Endothelial cell of umbilical vein (primary cell): ENCODE data around the gene PRKCD. TPM values are rescaled to one million over a fixed set of nuclear protein-coding genes. Genes with fewer than 3 reads are reported as not detected.

Experiments used
- BruUV-seq: library from RNA; stranded (reverse); fragments of 400-500 nt; replicated peaks from 2 replicates; lab custom pipeline; 2021; lab: Mats Ljungman, UMichigan
- CTCF ChIA-PET: fragments of 300-600, 350-600 bp; sonication (Branson Sonifier 250); formaldehyde crosslinking; loops from one replicate; lab custom pipeline; 2021; ENCODE audit warnings: antibody characterized with exemption, inconsistent platforms; lab: Charles Lee
- POLR2A ChIA-PET: fragments of 300-600, 350-600 bp; sonication (Branson Sonifier 250); formaldehyde crosslinking; loops from one replicate; lab custom pipeline; 2021; ENCODE audit warnings: antibody characterized with exemption, inconsistent platforms; lab: Charles Lee
- DNase-seq: peaks from one replicate; pipeline ENCODE4 v3.0.0-alpha.2; 2011; ENCODE audit warnings: low read depth, low spot score
- FAIRE-seq: peaks from 2 replicates; lab custom pipeline; 2011; peaks lifted over from hg19 to GRCh38; lab: Jason Lieb, UNC
- H2AFZ ChIP-seq: 2 replicates; pipeline ENCODE4 v1.6.0; 2012; ENCODE audit warnings: low read depth, low read length, control low read depth, inconsistent platforms
- H3K27ac ChIP-seq: 2 replicates; pipeline ENCODE4 v1.5.1; 2011; ENCODE audit warnings: low read depth, mild to moderate bottlenecking, control low read depth, low read length, moderate library complexity; ENCODE audit not compliant: insufficient read depth
- H3K27me3 ChIP-seq, 2 experiments: 2 replicates each; pipeline versions ENCODE4 v1.6.0 to v1.6.1; 2011; ENCODE audit warnings: low read length in 2 of 2, mixed read lengths in 1 of 2; ENCODE audit not compliant: control insufficient read depth in 2 of 2, insufficient read depth in 2 of 2
- H3K36me3 ChIP-seq, 2 experiments: 2 replicates in 1 of 2; 3 replicates in 1 of 2; pipeline ENCODE4 v1.5.1; 2011; ENCODE audit warnings: low read length in 2 of 2, mild to moderate bottlenecking in 1 of 2, moderate library complexity in 1 of 2; ENCODE audit not compliant: control insufficient read depth in 2 of 2, insufficient read depth in 2 of 2; ENCODE audit errors: extremely low read depth in 1 of 2
- H3K4me1 ChIP-seq: 3 replicates; pipeline ENCODE4 v1.5.1; 2011; ENCODE audit warnings: mild to moderate bottlenecking, low read length; ENCODE audit not compliant: control insufficient read depth, insufficient read depth; ENCODE audit errors: extremely low read depth
- H3K4me2 ChIP-seq: 2 replicates; pipeline ENCODE4 v1.6.1; 2011; ENCODE audit warnings: low read length, control low read depth, mixed read lengths; ENCODE audit not compliant: insufficient read depth
- H3K4me3 ChIP-seq, 3 experiments: fragments of 200-600 bp in 1 of 3; sonication (generic), shearing (Covaris generic) in 1 of 3; replicated peaks in 1 of 3; 2 replicates each; pipeline ENCODE4 v1.5.1; 2011 to 2016; ENCODE audit warnings: control low read depth in 3 of 3, low read length in 3 of 3, mild to moderate bottlenecking in 2 of 3, inconsistent platforms in 1 of 3, low read depth in 1 of 3, moderate library complexity in 1 of 3; ENCODE audit not compliant: insufficient read depth in 1 of 3
- H3K79me2 ChIP-seq: 2 replicates; pipeline ENCODE4 v1.6.0; 2012; ENCODE audit warnings: low read length, inconsistent platforms; ENCODE audit not compliant: control insufficient read depth, insufficient read depth
- H3K9ac ChIP-seq: replicated peaks from 2 replicates; pipeline ENCODE3; 2011; ENCODE audit warnings: low read length, control low read depth; ENCODE audit not compliant: insufficient read depth; ENCODE audit errors: extremely low read depth
- H3K9me1 ChIP-seq: replicated peaks from 3 replicates; pipeline ENCODE4 v1.6.0; 2011; ENCODE audit warnings: mild to moderate bottlenecking, low read length; ENCODE audit not compliant: control insufficient read depth, insufficient read depth; ENCODE audit errors: extremely low read depth
- H3K9me3 ChIP-seq: replicated peaks from 2 replicates; pipeline ENCODE4 v1.5.1; 2012; ENCODE audit warnings: low read length, inconsistent platforms; ENCODE audit not compliant: control insufficient read depth, insufficient read depth
- H4K20me1 ChIP-seq: replicated peaks from 2 replicates; pipeline ENCODE3; 2011; ENCODE audit warnings: mild to moderate bottlenecking, low read length; ENCODE audit not compliant: control insufficient read depth, insufficient read depth; ENCODE audit errors: extremely low read depth
- EZH2 ChIP-seq: IDR thresholded peaks from 2 replicates; pipeline ENCODE4 v1.6.1; 2012; ENCODE audit warnings: borderline replicate concordance, low read depth, mild to moderate bottlenecking, moderate library complexity, low read length, inconsistent platforms; ENCODE audit not compliant: severe bottlenecking
- FOS ChIP-seq: IDR thresholded peaks from 2 replicates; pipeline ENCODE4 v1.6.1; 2011; ENCODE audit warnings: mild to moderate bottlenecking, low read length, moderate library complexity, borderline replicate concordance; ENCODE audit not compliant: insufficient read depth
- GATA2 ChIP-seq: IDR thresholded peaks from 2 replicates; pipeline ENCODE4 v1.7.0; 2011; ENCODE audit warnings: low read depth, mild to moderate bottlenecking, moderate library complexity, mixed read lengths, low read length; ENCODE audit not compliant: insufficient read length, insufficient read depth
- JUN ChIP-seq: IDR thresholded peaks from 2 replicates; pipeline ENCODE4 v1.6.1; 2011; ENCODE audit warnings: borderline replicate concordance, low read depth; ENCODE audit not compliant: insufficient read length, insufficient read depth
- MYC ChIP-seq: IDR thresholded peaks from one replicate; pipeline ENCODE4 v1.6.1; 2011; ENCODE audit warnings: mild to moderate bottlenecking, low read depth, low read length
- POLR2A ChIP-seq: IDR thresholded peaks from 2 replicates; pipeline ENCODE4 v1.6.1; 2012; ENCODE audit warnings: low read depth, mild to moderate bottlenecking, control low read depth, low read length
- POLR2AphosphoS5 ChIP-seq: IDR thresholded peaks from 2 replicates; pipeline ENCODE4 v1.6.1; 2012; ENCODE audit warnings: low read depth, mild to moderate bottlenecking, control low read depth, low read length, moderate library complexity; ENCODE audit not compliant: insufficient read depth
- dilution Hi-C: fragments of 300-500 bp; cut with MboI; formaldehyde crosslinking; loops from one replicate; pipeline ENCODE4 v1.15.0; 2019; ENCODE audit warnings: low sequenced_read_pairs; ENCODE audit not compliant: extremely low pct_ligation_motif_present
- intact Hi-C: fragments of 100-400 bp; cut with micrococcal nuclease; formaldehyde crosslinking; loops from one replicate; pipeline ENCODE4 v1.10.0; 2022
- polyA plus RNA-seq, 4 experiments: library from polyadenylated mRNA; depleted of rRNA in 3 of 4; stranded (reverse) in 3 of 4; unstranded in 1 of 4; fragments of >200 nt; gene quantifications; 2 replicates each; pipeline versions ENCODE4 v1.2.1 to v1.2.3, GENCODE V29; 2011 to 2012; ENCODE audit warnings: missing spikeins in 1 of 4
- total RNA-seq: library from RNA; stranded (reverse); gene quantifications from 2 replicates; pipeline ENCODE4 v1.2.3, GENCODE V29; 2021
- TF ChIP-seq, protein P1 (sequence below), 2 donors: IDR thresholded peaks; 1 replicate in 1 of 2; 2 replicates in 1 of 2; pipeline ENCODE4 v1.5.1; 2011; ENCODE audit warnings: low read length in 2 of 2, mild to moderate bottlenecking in 2 of 2, moderate library complexity in 2 of 2, control low read depth in 1 of 2, inconsistent platforms in 1 of 2, low read depth in 1 of 2; ENCODE audit not compliant: insufficient read depth in 1 of 2; ENCODE audit errors: extremely low read depth in 1 of 2
- TF ChIP-seq, protein P2 (sequence below): IDR thresholded peaks from 2 replicates; pipeline ENCODE4 v1.6.1; 2011; ENCODE audit not compliant: insufficient read depth, insufficient read length

Gene PRKCD
- total and polyA plus RNA-seq, 2 donors (not counting 3 experiments of a cell fraction or from before 2014, with no cell fraction given): 15.5 to 19.0 TPM

GRCh38 chr3:53242155-53242554 is 81.1 kb downstream of the PRKCD start:
- CTCF ChIA-PET: interaction anchor here (0.6 kb wide), 1 partner anchor 654 kb away, joined by 5 read pairs; no protein-coding TSS in a partner anchor
- Histone ChIP-seq H3K4me2 (no peak overlapping the region), H3K9me1 (no peaks in the 10 kb centered on the region), H3K9ac (no peak overlapping the region), H3K27ac (no peak overlapping the region), H2AFZ (no peak overlapping the region), H3K27me3 (no peaks in the 10 kb centered on the region), H4K20me1 (peaks cover 2% of the 10 kb centered on the region), H3K36me3 (peaks cover 23 to 25% of the 10 kb centered on the region in 2 experiments), H3K4me3 (no peak overlapping the region), H3K9me3 (no peaks in the 10 kb centered on the region), H3K79me2 (peaks cover 75% of the 10 kb centered on the region), H3K4me1 (peaks cover 29% of the 10 kb centered on the region)
- no TSS peak for BruUV-seq
- no peak for TF ChIP-seq MYC
- TF ChIP-seq FOS: no peak
- no peak for TF ChIP-seq GATA2
- no peak for TF ChIP-seq JUN
- TF ChIP-seq POLR2AphosphoS5: no peak
- no peak for TF ChIP-seq POLR2A
- TF ChIP-seq, protein P1, sequence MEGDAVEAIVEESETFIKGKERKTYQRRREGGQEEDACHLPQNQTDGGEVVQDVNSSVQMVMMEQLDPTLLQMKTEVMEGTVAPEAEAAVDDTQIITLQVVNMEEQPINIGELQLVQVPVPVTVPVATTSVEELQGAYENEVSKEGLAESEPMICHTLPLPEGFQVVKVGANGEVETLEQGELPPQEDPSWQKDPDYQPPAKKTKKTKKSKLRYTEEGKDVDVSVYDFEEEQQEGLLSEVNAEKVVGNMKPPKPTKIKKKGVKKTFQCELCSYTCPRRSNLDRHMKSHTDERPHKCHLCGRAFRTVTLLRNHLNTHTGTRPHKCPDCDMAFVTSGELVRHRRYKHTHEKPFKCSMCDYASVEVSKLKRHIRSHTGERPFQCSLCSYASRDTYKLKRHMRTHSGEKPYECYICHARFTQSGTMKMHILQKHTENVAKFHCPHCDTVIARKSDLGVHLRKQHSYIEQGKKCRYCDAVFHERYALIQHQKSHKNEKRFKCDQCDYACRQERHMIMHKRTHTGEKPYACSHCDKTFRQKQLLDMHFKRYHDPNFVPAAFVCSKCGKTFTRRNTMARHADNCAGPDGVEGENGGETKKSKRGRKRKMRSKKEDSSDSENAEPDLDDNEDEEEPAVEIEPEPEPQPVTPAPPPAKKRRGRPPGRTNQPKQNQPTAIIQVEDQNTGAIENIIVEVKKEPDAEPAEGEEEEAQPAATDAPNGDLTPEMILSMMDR (IDR thresholded peaks at IDR 0.05; ENCODE audit: extremely low read depth in 1 of 2, insufficient read depth in 1 of 2, low read depth in 1 of 2, low read length in 2 of 2): no peak
- TF ChIP-seq, protein P2, sequence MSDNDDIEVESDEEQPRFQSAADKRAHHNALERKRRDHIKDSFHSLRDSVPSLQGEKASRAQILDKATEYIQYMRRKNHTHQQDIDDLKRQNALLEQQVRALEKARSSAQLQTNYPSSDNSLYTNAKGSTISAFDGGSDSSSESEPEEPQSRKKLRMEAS: no peak
- no peak for TF ChIP-seq EZH2
- POLR2A ChIA-PET: no interaction called here
- intact Hi-C loops (no loop called here), dilution Hi-C loops (no loop called here)
- FAIRE-seq: no peak
- DNase-seq: no peak

Other genes with a start within 250 kb of the PRKCD start
- 4.6 and 6.0 TPM in 2 replicates for gene SFMBT1, start 115.1 kb upstream of the PRKCD start, total RNA-seq
- 1.8 and 2.0 TPM in 2 replicates for gene SFMBT1, start 115.1 kb upstream of the PRKCD start, polyA plus RNA-seq
- 28.8 and 29.8 TPM in 2 replicates for gene RFT1, start 30.8 kb upstream of the PRKCD start, total RNA-seq
- 39.9 TPM in 2 replicates for gene RFT1, start 30.8 kb upstream of the PRKCD start, polyA plus RNA-seq
- gene TKT, start 94.8 kb downstream of the PRKCD start, total RNA-seq: 510 and 586 TPM in 2 replicates
- 287 and 288 TPM in 2 replicates for gene TKT, start 94.8 kb downstream of the PRKCD start, polyA plus RNA-seq
- gene DCP1A, start 186.3 kb downstream of the PRKCD start, total RNA-seq: 28.5 and 38.0 TPM in 2 replicates
- 29.5 and 32.3 TPM in 2 replicates for gene DCP1A, start 186.3 kb downstream of the PRKCD start, polyA plus RNA-seq